ENCODE results near the gene CMC2.

- TF ChIP-seq CTCF (IDR thresholded peaks at IDR 0.05) (no peak), EP300 (IDR thresholded peaks at IDR 0.05) (no peak), POLR2A (IDR thresholded peaks at IDR 0.05) (no peak)
Observed at GRCh38 chr16:80984124-80984892, 22.4 kb downstream of the CMC2 start.
